M059J (cell line): ENCODE data around the gene FOXC2. TPM values are rescaled to one million over a fixed set of nuclear protein-coding genes. Genes with fewer than 3 reads are reported as not detected.

Experiments used
- DNase-seq: peaks from one replicate; pipeline ENCODE4 v3.0.0-alpha.2; 2012; ENCODE audit warnings: low read depth
- total RNA-seq: library from RNA; depleted of rRNA; stranded (reverse); fragments of >200 nt; shearing (Covaris generic); gene quantifications from 2 replicates; pipeline ENCODE4 v1.2.3, GENCODE V29; 2014

The FOXC2 gene
- total RNA-seq, 1 experiment from 2014 or later = 2.0 TPM

DNA sequence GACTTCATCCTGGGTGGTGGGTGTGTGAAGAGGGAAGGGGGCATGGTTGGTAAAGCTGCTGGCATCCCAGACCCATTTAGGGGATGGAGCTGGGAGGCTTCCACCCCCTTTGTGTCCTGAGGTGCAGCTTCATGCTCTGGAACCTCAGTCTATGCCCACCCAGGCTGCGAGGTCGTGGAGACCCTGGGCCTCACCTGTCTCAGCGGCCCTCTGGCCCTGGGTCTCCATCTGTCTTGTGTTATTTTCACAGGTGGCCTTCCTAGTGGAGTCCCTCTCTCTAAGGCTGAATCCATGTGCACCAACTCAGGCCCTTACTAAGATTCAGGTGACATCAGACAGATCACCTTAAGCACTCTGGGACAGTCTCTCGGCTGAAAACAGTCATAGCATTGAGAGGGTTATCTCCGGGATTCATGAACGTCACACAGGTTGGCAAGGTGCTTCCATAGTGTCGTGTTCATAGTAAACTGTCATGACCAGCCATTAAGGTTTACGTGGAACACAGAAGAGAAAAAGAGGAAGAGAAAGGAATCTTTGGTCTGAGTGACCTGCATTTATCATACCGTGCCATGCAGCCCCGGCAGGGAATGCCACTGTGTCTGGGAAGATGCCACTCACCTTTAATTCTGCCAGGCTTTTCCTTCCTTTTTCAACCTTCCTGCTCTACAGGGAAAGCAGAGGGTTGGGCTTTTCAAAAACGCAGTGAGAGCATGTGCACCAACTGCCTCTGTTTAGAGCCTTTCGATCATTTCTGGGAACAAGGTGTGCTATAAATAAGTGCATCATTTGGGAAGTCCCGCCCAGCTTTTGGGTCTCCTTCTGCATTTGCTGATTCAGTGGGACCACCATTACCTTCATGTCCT is 7.2 kb downstream of the FOXC2 start:
- no peak for DNase-seq

DNA sequence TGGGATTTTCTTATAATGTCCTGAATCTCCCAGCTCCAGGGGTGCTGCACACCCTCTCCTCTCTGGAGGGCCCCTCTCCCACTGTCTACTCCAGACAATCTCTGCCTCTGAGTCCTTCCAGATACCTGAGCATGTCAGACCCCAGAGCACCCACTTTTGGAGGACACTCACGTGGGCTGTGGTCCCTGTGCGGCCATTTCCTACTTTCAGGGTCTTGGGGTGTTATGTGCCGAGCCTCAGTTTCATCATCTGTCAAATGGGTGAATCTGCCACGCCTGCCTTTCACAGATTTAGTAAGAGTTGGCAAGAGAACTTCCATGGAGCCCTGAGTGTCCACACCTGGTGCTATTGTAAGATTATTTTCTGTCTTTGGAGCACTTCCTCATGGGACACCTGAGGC is 8.0 kb downstream of the FOXC2 start:
- no peak for DNase-seq

GRCh38 chr16:86575095-86575685 is 8.6 kb downstream of the FOXC2 start:
- no peak for DNase-seq

DNA sequence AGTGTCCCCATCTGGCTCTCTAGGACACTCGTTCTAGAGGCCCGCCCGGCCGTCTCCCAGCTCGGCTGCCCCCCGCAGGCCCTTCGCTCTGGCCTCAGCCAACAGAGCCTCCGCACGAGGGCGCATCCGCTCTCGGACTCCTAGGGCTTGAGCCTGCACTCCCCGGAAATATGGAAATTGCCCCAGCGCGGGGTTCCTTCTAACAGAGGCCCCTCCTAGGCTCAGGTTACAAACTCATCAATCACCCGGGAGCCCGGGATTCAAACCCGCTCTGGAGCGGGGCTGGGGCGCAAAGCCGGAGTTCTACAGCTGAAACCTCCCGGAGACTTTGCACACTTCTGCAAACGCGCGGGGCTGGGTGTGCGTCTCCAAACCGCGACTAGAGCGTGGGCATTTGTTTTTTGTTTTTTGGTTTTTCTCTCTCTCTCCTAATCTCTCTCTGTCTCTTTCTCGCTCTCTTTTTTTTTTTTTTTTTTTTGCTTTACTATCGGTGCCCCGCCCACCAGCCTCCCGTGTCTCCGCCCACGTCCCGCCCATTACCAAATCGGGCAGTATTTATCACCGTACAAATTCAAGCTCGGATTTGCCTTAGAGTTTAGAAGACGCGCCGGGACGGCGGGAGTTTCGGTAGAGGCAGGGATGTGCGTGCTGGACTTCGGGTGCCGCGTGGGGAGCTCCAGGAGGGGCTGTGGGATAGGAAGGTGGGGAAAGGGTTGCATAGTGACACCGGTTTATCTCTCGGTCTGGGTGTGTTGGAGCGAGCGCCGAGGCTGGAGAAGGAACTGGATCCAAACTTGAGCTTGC is 9.3 kb downstream of the FOXC2 start:
- peak; percentile 97 for DNase-seq

GRCh38 chr16:86576591-86577313 is 10.1 kb downstream of the FOXC2 start:
- DNase-seq = peak; percentile 33

DNA sequence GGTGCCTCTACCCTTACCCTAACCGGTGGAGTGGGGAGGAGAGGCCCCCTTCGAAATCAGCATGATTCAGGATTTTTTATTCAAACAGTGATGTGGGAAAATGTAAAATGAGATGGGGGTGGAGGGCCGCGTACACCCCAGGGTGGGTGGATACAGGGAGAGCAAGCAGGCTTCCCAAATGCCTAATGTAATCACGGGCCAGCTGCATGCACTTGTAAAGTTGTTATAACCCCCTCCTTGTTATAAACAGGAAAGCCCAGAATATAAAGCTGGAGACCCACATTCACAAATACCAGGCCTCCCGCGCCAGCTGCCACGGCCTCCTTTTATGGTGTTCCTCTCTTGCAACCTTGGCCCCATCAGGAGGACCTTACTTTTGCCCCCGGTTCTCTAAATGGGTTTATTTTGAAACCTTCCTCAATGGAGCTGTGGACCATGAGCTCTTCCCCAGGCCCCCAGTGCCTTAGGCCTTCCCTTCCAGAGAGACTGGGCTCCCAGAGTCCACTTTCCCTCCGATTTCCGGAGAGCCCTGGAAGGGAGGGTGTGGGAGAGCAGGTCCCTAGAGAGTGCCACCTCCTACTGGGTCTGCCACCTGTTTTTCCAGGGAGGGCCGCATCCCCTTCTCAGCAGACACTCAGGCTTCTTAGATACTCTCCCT is 10.8 kb downstream of the FOXC2 start:
- no peak for DNase-seq

- no peak for DNase-seq
These were observed 11.5 kb downstream of the FOXC2 start, which contains the start of gene FOXL1 for GRCh38 chr16:86578061-86578599. Gene FOXL1 (plus strand): TSS chr16:86578549. CDS start chr16:86578724, 175 bp downstream.

DNA sequence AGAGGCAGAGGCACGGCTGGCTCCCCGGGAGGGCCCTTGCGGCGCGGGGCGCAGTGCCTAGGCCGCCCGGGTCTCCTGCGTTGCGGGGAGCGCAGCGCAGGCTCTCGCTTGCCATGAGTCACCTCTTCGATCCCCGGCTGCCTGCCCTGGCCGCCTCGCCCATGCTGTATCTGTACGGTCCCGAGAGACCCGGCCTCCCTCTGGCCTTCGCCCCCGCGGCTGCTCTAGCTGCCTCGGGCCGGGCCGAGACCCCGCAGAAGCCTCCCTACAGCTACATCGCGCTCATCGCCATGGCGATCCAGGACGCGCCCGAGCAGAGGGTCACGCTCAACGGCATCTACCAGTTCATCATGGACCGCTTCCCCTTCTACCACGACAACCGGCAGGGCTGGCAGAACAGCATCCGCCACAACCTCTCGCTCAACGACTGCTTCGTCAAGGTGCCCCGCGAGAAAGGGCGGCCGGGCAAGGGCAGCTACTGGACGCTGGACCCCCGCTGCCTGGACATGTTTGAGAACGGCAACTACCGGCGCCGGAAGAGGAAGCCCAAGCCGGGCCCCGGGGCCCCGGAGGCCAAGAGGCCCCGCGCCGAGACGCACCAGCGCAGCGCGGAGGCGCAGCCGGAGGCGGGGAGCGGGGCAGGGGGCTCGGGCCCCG is 12.1 kb downstream of the FOXC2 start:
- DNase-seq = peak; percentile 39

DNA sequence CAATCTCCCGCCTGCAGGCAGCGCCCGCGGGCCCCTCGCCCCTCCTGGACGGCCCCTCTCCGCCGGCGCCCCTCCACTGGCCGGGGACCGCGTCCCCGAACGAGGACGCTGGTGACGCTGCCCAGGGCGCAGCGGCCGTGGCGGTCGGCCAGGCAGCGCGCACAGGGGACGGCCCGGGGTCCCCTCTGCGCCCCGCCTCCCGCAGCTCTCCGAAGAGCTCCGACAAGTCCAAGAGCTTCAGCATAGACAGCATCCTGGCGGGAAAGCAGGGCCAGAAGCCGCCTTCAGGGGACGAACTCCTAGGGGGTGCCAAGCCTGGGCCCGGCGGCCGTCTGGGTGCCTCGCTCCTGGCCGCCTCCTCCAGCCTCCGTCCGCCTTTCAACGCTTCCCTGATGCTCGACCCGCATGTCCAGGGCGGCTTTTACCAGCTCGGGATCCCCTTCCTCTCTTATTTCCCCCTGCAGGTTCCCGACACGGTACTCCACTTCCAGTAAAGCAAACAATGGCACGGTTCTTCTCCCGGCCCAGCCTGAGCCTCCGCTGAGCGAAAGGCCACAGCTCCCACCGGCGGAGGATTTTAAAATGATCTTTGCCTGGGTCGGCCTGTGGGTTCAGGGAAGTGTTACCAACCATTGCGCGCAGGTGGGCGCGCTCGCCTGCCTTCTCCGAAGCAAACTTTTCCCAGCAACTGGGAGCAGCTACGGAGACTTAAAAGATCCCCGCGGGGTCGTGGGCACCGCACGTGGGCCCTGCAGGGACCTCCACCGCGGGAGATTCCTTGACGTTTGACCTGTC is 12.8 kb downstream of the FOXC2 start:
- no peak for DNase-seq

DNA sequence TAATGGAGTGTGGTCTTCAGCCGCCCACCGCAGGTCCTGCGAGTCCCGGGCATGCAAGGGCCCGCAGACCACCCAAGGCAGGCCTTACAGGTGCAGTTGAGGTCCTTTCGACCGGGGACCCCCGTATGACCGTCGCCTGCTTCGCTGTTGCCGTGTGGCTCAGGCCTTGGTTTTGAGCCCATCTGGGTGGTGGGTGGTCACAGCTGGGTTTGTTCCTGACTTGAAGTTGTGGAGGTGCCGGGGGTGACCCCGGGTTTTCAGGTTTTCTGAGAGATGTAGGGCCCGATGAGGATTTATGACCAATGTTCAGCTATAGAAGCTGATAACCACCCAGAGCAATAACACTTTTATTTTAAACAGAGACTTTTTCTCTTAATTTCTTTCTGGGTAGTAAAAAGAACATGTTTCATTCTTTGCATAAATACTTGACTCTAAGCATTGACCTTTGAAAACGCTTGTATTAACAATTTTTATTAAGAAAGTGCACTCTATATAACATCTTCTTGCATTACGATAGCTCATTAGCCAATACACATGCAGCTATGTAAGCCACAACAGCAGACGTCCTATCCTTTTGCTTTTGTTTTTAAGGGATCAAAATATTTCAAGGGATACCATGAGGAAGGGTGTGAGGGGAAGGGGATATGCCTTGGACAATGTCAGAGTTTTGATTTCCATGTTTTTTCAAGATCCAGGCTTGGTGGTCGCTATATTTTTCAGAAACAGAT is 13.6 kb downstream of the FOXC2 start:
- DNase-seq = no peak

GRCh38 chr16:86580791-86581170 is 14.2 kb downstream of the FOXC2 start:
- DNase-seq = no peak

DNA sequence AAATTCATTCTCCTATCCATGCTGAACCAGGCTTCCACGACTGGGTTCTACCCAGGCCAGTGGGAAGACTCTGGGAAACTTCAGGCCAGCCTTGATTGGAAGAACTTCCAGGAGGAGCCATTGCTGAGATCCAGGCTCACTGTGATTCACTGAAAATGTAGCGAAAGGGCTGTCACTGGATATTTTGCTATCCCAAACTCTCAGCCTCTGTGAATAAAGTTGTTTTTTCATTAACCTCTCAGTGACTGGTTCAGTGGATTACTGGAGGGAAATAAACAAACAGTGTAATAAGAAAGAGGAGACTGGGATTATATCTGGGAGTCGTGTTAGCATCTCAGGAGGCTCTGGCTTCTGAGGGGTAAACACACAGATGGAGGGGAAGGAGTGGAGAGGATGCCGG is 14.8 kb downstream of the FOXC2 start:
- DNase-seq = no peak

- peak; percentile 36 for DNase-seq
These were observed 17.5 kb downstream of the FOXC2 start for GRCh38 chr16:86584071-86584685.

- peak; percentile 92 for DNase-seq
These were observed 18.4 kb downstream of the FOXC2 start for GRCh38 chr16:86584726-86585721.

DNA sequence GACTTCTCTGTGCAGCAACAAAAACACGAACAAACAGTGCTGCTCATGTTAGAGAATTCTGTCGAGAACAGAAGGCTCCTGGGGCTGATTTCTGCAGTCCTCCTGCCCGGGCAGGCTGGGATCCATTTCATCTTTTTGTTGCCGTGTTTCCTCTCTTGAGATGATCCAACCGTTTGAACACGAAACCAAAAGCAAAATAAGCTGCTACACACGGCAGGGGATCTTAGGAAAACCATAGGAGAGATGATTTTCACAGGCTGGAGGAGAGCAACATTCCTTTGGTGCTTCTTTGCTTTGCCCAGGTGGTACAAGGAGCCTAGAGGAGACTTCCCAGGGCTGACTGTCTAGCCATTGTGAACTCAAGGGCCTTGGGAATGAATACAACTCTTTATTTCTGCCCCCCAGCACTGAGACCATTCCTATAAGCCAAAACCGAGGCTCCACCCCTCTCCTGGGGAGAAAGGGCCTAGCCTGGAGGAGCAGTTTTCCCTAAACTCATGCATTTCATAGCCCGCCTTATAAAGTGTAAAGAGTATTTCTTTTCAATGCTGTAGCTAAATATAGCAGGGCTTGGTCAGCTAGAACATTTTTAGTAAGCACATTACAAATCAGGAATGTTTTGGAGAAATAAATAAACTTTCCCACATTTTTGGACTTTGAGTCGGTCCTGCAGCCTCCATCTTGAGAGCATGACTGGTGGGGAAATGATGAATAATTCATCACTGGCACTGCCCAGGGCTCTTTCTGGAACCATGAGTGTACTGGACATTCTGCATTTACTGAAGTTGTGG is 19.4 kb downstream of the FOXC2 start:
- peak; percentile 93 for DNase-seq

DNA sequence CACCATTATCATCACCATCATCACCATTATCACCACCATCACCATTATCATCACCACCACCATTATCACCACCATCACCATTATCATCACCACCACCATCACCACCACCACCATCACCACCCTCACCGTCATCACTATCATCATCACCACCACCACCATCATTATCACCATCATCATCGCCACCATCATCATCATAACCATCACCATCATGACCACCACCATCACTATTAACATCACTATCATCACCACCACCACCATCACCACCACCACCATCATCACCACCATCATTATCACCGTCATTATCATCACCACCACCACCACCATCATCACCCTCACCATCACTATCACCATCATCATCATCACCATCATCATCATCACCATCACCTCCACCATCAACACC is 20.9 kb downstream of the FOXC2 start:
- no peak for DNase-seq
